ENCODE measurements around the gene IZUMO1. TPM values are rescaled to one million over a fixed set of nuclear protein-coding genes. Genes with fewer than 3 reads are reported as not detected.

Gene IZUMO1
- total and polyA plus RNA-seq, 2 of the 13 experiments (the other 11 are each of a cell fraction or from before 2014, with no cell fraction given) = 0.07 to 0.22 TPM

DNA sequence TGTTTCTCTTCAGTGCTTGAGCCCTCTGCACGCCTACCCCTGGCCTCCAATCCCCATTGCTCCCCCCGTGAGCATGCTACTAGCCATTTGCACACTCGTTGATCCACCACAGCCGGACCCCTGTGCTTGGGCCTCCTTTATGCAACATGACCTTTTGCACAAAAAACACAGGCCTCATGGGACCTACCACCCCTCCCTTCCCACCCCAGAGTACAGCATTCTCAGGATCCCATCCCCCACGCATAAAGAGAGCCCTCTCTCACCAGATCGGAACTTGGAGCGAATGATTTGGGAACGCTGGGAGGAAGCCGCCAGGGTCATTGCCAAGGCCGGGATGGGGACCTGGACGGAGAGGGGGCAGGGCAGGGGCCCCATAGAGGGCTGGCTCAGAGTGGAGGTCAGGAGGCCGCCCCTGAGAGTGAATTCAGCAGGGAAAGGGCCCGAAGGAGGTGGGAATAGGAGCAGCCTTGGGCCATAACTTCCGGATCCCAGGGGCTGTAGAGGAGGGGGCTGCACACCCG lies 27.9 kb downstream of the IZUMO1 start (continued):
- TF ChIP-seq, protein P1, sequence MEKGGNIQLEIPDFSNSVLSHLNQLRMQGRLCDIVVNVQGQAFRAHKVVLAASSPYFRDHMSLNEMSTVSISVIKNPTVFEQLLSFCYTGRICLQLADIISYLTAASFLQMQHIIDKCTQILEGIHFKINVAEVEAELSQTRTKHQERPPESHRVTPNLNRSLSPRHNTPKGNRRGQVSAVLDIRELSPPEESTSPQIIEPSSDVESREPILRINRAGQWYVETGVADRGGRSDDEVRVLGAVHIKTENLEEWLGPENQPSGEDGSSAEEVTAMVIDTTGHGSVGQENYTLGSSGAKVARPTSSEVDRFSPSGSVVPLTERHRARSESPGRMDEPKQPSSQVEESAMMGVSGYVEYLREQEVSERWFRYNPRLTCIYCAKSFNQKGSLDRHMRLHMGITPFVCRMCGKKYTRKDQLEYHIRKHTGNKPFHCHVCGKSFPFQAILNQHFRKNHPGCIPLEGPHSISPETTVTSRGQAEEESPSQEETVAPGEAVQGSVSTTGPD (CRISPR knock-in tag; IDR thresholded peaks at IDR 0.05) = 0 out of 2 replicates have a peak, but pooled peaks have one; percentile 48
- TF ChIP-seq, protein P2, sequence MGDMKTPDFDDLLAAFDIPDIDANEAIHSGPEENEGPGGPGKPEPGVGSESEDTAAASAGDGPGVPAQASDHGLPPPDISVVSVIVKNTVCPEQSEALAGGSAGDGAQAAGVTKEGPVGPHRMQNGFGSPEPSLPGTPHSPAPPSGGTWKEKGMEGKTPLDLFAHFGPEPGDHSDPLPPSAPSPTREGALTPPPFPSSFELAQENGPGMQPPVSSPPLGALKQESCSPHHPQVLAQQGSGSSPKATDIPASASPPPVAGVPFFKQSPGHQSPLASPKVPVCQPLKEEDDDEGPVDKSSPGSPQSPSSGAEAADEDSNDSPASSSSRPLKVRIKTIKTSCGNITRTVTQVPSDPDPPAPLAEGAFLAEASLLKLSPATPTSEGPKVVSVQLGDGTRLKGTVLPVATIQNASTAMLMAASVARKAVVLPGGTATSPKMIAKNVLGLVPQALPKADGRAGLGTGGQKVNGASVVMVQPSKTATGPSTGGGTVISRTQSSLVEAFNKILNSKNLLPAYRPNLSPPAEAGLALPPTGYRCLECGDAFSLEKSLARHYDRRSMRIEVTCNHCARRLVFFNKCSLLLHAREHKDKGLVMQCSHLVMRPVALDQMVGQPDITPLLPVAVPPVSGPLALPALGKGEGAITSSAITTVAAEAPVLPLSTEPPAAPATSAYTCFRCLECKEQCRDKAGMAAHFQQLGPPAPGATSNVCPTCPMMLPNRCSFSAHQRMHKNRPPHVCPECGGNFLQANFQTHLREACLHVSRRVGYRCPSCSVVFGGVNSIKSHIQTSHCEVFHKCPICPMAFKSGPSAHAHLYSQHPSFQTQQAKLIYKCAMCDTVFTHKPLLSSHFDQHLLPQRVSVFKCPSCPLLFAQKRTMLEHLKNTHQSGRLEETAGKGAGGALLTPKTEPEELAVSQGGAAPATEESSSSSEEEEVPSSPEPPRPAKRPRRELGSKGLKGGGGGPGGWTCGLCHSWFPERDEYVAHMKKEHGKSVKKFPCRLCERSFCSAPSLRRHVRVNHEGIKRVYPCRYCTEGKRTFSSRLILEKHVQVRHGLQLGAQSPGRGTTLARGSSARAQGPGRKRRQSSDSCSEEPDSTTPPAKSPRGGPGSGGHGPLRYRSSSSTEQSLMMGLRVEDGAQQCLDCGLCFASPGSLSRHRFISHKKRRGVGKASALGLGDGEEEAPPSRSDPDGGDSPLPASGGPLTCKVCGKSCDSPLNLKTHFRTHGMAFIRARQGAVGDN (CRISPR knock-in tag; IDR thresholded peaks at IDR 0.05) = peak; percentile 68
- TF ChIP-seq, protein P3, sequence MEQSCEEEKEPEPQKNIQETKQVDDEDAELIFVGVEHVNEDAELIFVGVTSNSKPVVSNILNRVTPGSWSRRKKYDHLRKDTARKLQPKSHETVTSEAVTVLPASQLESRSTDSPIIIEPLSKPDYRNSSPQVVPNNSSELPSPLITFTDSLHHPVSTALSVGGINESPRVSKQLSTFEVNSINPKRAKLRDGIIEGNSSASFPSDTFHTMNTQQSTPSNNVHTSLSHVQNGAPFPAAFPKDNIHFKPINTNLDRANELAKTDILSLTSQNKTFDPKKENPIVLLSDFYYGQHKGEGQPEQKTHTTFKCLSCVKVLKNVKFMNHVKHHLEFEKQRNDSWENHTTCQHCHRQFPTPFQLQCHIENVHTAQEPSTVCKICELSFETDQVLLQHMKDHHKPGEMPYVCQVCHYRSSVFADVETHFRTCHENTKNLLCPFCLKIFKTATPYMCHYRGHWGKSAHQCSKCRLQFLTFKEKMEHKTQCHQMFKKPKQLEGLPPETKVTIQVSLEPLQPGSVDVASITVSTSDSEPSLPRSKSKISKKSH (CRISPR knock-in tag; IDR thresholded peaks at IDR 0.05; ENCODE audit: borderline replicate concordance) = no peak
- peak; percentile 59 for TF ChIP-seq ATF1 (CRISPR knock-in tag; IDR thresholded peaks at IDR 0.05)
- TF ChIP-seq ZNF260 (CRISPR knock-in tag; IDR thresholded peaks at IDR 0.05; ENCODE audit: borderline replicate concordance, low read depth) = no peak
- TF ChIP-seq, protein P4, sequence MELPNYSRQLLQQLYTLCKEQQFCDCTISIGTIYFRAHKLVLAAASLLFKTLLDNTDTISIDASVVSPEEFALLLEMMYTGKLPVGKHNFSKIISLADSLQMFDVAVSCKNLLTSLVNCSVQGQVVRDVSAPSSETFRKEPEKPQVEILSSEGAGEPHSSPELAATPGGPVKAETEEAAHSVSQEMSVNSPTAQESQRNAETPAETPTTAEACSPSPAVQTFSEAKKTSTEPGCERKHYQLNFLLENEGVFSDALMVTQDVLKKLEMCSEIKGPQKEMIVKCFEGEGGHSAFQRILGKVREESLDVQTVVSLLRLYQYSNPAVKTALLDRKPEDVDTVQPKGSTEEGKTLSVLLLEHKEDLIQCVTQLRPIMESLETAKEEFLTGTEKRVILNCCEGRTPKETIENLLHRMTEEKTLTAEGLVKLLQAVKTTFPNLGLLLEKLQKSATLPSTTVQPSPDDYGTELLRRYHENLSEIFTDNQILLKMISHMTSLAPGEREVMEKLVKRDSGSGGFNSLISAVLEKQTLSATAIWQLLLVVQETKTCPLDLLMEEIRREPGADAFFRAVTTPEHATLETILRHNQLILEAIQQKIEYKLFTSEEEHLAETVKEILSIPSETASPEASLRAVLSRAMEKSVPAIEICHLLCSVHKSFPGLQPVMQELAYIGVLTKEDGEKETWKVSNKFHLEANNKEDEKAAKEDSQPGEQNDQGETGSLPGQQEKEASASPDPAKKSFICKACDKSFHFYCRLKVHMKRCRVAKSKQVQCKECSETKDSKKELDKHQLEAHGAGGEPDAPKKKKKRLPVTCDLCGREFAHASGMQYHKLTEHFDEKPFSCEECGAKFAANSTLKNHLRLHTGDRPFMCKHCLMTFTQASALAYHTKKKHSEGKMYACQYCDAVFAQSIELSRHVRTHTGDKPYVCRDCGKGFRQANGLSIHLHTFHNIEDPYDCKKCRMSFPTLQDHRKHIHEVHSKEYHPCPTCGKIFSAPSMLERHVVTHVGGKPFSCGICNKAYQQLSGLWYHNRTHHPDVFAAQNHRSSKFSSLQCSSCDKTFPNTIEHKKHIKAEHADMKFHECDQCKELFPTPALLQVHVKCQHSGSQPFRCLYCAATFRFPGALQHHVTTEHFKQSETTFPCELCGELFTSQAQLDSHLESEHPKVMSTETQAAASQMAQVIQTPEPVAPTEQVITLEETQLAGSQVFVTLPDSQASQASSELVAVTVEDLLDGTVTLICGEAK (IDR thresholded peaks at IDR 0.05) = no peak
- TF ChIP-seq, protein P4 (CRISPR knock-in tag; IDR thresholded peaks at IDR 0.05) = no peak
- TF ChIP-seq JUND (CRISPR knock-in tag; IDR thresholded peaks at IDR 0.05) = 0 out of 2 replicates have a peak, but pooled peaks have one; percentile 30
- no peak for TF ChIP-seq BHLHE40 (IDR thresholded peaks at IDR 0.05; ENCODE audit: low read length)
- 0 out of 2 replicates have a peak, but pooled peaks have one; percentile 29 for TF ChIP-seq ZNF792 (CRISPR knock-in tag; IDR thresholded peaks at IDR 0.05)
- no peak for TF ChIP-seq PCBP2 (optimal IDR thresholded peaks at IDR 0.05; ENCODE audit: low read depth, low read length, poor library complexity, severe bottlenecking)
- no peak for TF ChIP-seq DR1 (CRISPR knock-in tag; IDR thresholded peaks at IDR 0.05)

Data from HepG2 (cell line).